ENCODE results near the gene ACTR2. TPM values are rescaled to one million over a fixed set of nuclear protein-coding genes. Genes with fewer than 3 reads are reported as not detected.

The ACTR2 gene
- total RNA-seq, 4 donors from 2014 or later, result 34.4 to 43.9 (median 35.8) TPM

DNA sequence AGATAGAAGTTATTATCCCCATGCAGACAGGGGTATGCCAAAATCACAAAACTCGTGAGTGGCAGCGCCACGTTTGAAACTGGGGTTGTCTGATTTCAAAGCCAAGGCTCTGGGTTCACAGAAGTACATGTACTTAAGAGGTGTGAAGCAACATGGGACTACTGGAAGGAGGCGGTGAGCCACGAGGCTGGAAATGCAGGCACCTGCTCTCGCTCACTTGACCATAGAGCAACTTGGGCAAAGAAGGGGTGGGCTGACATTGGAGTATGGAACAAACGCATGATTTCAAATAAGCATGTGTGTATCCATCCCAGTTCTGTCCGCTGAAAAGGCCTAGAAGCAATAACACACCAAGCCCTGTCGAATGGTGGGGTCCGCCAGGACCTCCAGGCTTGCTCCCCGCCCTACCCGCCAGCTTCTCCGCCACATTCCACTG, 593 bp upstream of the ACTR2 start:
- intact Hi-C loops (cut with DNase I; ENCODE audit: low total_unique reads), result loop anchor here (1.0 to 5.0 kb wide), 3 partner anchors 96 to 209 kb away; partner anchors contain the start of gene RAB1A
- peak; percentile 5 to 77 for DNase-seq

DNA sequence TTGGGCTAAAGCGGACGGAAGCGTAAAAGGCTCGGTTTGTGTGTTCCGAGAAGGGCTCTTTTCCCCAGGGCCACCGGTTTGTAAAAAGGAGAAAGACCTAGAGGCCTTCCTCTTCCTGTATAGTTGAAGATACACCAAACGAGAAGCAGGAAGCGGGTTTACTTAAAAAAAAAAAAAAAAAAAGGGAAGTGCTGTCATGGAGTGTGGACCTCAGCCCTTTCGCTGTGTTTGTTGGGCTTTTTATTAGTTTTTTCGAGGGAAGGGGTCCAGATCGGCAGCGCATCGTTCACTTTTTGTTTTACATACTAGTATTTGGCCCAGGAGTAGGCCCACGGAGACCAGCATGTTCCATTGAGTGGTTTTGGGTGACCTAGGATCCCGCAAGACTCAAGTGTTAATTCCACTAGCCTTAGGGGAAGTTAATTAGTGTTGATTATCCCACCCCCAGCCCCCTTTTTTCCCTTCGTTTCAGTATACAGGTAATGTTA, 676 bp downstream of the ACTR2 start:
- Histone ChIP-seq H3K4me3 (peak overlapping the region; percentile 87 to 95 (median 92)), H3K27me3 (no peaks in the 10 kb centered on the region), H3K4me1 (peaks cover 24 to 26% of the 10 kb centered on the region in 2 donors), H3K36me3 (no peaks in the 10 kb centered on the region), H3K27ac (peak overlapping the region; percentile 92 to 99 (median 98)), H3K9me3 (no peaks in the 10 kb centered on the region)
- peak; percentile 16 to 23 for ATAC-seq
- no peak for DNase-seq
- intact Hi-C loops (cut with DNase I; ENCODE audit: low total_unique reads) (loop anchor here (5.0 kb wide), 1 partner anchor 156 kb away; no protein-coding TSS in a partner anchor), in situ Hi-C loops (cut with MboI; ENCODE audit: low sequenced_read_pairs in 4 of 4) (no loop called here)
- TF ChIP-seq, protein P1, sequence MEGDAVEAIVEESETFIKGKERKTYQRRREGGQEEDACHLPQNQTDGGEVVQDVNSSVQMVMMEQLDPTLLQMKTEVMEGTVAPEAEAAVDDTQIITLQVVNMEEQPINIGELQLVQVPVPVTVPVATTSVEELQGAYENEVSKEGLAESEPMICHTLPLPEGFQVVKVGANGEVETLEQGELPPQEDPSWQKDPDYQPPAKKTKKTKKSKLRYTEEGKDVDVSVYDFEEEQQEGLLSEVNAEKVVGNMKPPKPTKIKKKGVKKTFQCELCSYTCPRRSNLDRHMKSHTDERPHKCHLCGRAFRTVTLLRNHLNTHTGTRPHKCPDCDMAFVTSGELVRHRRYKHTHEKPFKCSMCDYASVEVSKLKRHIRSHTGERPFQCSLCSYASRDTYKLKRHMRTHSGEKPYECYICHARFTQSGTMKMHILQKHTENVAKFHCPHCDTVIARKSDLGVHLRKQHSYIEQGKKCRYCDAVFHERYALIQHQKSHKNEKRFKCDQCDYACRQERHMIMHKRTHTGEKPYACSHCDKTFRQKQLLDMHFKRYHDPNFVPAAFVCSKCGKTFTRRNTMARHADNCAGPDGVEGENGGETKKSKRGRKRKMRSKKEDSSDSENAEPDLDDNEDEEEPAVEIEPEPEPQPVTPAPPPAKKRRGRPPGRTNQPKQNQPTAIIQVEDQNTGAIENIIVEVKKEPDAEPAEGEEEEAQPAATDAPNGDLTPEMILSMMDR (IDR thresholded peaks at IDR 0.05 in 4 of 5, conservative IDR thresholded peaks at IDR 0.05 in 1 of 5), result no peak

More for the DNA sequence above, 593 bp upstream of the ACTR2 start:
- Histone ChIP-seq H3K27ac (peak overlapping the region; percentile 92 to 99 (median 98)), H3K36me3 (no peaks in the 10 kb centered on the region), H3K4me1 (peaks cover 20 to 24% of the 10 kb centered on the region in 2 donors), H3K4me3 (peak overlapping the region; percentile 87 to 95 (median 92)), H3K27me3 (no peaks in the 10 kb centered on the region), H3K9me3 (no peaks in the 10 kb centered on the region)
- peak; percentile 71 to 72 for ATAC-seq
- TF ChIP-seq, protein P1 (IDR thresholded peaks at IDR 0.05 in 4 of 5, conservative IDR thresholded peaks at IDR 0.05 in 1 of 5), result peak in 1 of 5 experiments; percentile 11
- no peak for TF ChIP-seq POLR2A (IDR thresholded peaks at IDR 0.05)
- in situ Hi-C loops (cut with MboI; ENCODE audit: low sequenced_read_pairs in 4 of 4), result no loop called here

DNA sequence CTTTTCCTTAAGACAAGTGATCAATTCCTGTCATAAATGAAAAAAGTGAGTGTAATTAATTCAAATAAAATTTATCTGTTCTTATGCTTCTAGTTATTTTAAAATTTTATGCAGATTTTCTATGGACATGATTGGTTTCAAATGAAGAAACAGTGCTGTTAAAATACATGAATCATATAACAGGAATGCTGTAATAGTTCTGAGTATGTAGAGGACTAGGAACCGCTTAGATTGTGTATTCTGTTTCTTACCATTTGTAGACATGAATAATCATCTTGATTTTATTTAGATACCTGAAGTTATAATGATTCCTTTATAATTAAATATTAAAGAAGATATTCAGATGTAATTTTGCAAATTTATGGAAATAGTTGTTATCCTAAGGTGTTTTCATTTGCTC, 3.5 kb downstream of the ACTR2 start:
- ATAC-seq, result no peak

DNA sequence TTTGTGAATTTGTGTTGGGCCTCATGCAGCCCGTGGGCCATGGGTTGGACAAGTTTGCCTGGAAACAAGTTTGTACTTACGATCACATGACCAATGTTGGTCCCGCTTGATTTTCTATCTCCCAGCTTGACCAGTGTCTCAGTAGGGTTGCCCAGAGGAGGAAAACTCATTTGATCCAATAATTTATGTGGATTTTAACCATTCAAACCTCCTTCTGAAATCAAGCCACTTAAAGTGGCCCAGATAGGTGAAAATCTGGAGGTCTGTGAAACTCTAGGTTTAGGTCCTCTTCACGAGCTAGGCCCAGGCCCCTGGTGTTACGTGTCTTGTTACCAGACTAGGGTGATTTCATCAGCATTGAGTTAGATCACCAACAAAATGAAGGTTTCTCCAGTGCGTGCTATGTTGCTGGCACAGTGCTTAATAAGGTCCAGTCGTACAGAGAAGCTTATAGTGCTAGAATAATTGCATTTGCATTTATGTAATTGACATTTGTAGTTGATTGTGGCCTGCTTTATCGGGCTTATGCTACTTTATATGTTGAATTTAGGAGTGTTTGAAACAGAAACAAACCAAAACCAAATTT, 4.4 kb downstream of the ACTR2 start:
- no peak for ATAC-seq
- H3K4me3 ChIP-seq, result no peak overlapping the region
- no peaks in the 10 kb centered on the region for H3K27me3 ChIP-seq
- H3K9me3 ChIP-seq, result no peaks in the 10 kb centered on the region
- TF ChIP-seq POLR2A (IDR thresholded peaks at IDR 0.05), result no peak
- TF ChIP-seq, protein P1 (IDR thresholded peaks at IDR 0.05 in 4 of 5, conservative IDR thresholded peaks at IDR 0.05 in 1 of 5), result no peak
- in situ Hi-C loops (cut with MboI; ENCODE audit: low sequenced_read_pairs in 4 of 4) (no loop called here), intact Hi-C loops (cut with DNase I; ENCODE audit: low total_unique reads) (no loop called here)
- no peak for DNase-seq
- peak overlapping the region in 1 of 4 donors; percentile 7 for H3K27ac ChIP-seq
- H3K36me3 ChIP-seq, result peaks cover 0 to 3% of the 10 kb centered on the region in 2 donors
- H3K4me1 ChIP-seq, result peaks cover 24 to 35% of the 10 kb centered on the region in 2 donors

More for the DNA sequence above, 3.5 kb downstream of the ACTR2 start:
- H3K36me3 ChIP-seq, result peaks cover 0 to 3% of the 10 kb centered on the region in 2 donors
- peaks cover 31 to 35% of the 10 kb centered on the region in 2 donors for H3K4me1 ChIP-seq
- in situ Hi-C loops (cut with MboI; ENCODE audit: low sequenced_read_pairs in 4 of 4) (no loop called here), intact Hi-C loops (cut with DNase I; ENCODE audit: low total_unique reads) (no loop called here)
- no peaks in the 10 kb centered on the region for H3K9me3 ChIP-seq
- TF ChIP-seq POLR2A (IDR thresholded peaks at IDR 0.05), result no peak
- TF ChIP-seq, protein P1 (IDR thresholded peaks at IDR 0.05 in 4 of 5, conservative IDR thresholded peaks at IDR 0.05 in 1 of 5), result no peak
- no peak overlapping the region for H3K4me3 ChIP-seq
- H3K27me3 ChIP-seq, result no peaks in the 10 kb centered on the region
- peak overlapping the region in 1 of 4 donors; percentile 1 for H3K27ac ChIP-seq
- DNase-seq, result no peak

All from gastrocnemius medialis (tissue), 4 donors.